Vagina (tissue), 2 donors: ENCODE results near the gene PRDM7. TPM values are rescaled to one million over a fixed set of nuclear protein-coding genes. Genes with fewer than 3 reads are reported as not detected.

Source experiments
- DNase-seq, 2 donors: peaks; one replicate each; pipeline ENCODE4 v3.0.0-alpha.2; 2017; ENCODE audit errors: extremely low spot score in 2 of 2
- H3K27ac ChIP-seq: fragments of 200-600 bp; sonication (generic); one replicate; pipeline ENCODE4 v1.5.1; 2019
- H3K27me3 ChIP-seq: fragments of 200-600 bp; sonication (generic); one replicate; pipeline ENCODE4 v1.5.1; 2019
- H3K36me3 ChIP-seq, 2 donors: fragments of 200-600 bp; sonication (generic); one replicate each; pipeline ENCODE4 v1.5.1; 2017 to 2019
- H3K4me1 ChIP-seq: fragments of 200-600 bp; sonication (generic); one replicate; pipeline ENCODE4 v1.5.1; 2019
- H3K4me3 ChIP-seq, 2 donors: fragments of 200-600 bp; sonication (generic); 1 replicate in 1 of 2; 2 replicates in 1 of 2; pipeline ENCODE4 v1.5.1; 2016 to 2019
- H3K9me3 ChIP-seq: fragments of 200-600 bp; sonication (generic); one replicate; pipeline ENCODE4 v1.5.1; 2019
- POLR2A ChIP-seq, 2 donors: fragments of 450-650 bp; IDR thresholded peaks; one replicate each; pipeline ENCODE4 v1.6.1; 2017; ENCODE audit warnings: antibody characterized with exemption in 2 of 2, mild to moderate bottlenecking in 2 of 2, moderate library complexity in 2 of 2
- POLR2AphosphoS5 ChIP-seq, 2 donors: sonication (generic); formaldehyde crosslinking; IDR thresholded peaks; one replicate each; pipeline ENCODE4 v1.9.0; 2017; ENCODE audit warnings: antibody characterized with exemption in 2 of 2, mild to moderate bottlenecking in 2 of 2, low read depth in 1 of 2; ENCODE audit not compliant: insufficient read depth in 1 of 2
- intact Hi-C: fragments of 100-400 bp; cut with DNase I; formaldehyde crosslinking; loops from one replicate; pipeline ENCODE4 v1.15.1; 2023
- total RNA-seq: library from RNA; depleted of rRNA; stranded (reverse); fragments of >200 nt; gene quantifications from one replicate; pipeline ENCODE4 v1.2.3, GENCODE V29; 2016
- TF ChIP-seq, protein P1 (sequence below), 3 experiments: fragments of 450-650 bp in 2 of 3; fragments of 200-600 bp in 1 of 3; sonication (generic) in 1 of 3; IDR thresholded peaks; one replicate each; pipeline ENCODE4 v1.5.1; 2017 to 2019; ENCODE audit warnings: antibody characterized with exemption in 3 of 3, mild to moderate bottlenecking in 2 of 3, moderate library complexity in 2 of 3

Gene PRDM7
- total RNA-seq, 1 donor from 2014 or later = not detected

DNA sequence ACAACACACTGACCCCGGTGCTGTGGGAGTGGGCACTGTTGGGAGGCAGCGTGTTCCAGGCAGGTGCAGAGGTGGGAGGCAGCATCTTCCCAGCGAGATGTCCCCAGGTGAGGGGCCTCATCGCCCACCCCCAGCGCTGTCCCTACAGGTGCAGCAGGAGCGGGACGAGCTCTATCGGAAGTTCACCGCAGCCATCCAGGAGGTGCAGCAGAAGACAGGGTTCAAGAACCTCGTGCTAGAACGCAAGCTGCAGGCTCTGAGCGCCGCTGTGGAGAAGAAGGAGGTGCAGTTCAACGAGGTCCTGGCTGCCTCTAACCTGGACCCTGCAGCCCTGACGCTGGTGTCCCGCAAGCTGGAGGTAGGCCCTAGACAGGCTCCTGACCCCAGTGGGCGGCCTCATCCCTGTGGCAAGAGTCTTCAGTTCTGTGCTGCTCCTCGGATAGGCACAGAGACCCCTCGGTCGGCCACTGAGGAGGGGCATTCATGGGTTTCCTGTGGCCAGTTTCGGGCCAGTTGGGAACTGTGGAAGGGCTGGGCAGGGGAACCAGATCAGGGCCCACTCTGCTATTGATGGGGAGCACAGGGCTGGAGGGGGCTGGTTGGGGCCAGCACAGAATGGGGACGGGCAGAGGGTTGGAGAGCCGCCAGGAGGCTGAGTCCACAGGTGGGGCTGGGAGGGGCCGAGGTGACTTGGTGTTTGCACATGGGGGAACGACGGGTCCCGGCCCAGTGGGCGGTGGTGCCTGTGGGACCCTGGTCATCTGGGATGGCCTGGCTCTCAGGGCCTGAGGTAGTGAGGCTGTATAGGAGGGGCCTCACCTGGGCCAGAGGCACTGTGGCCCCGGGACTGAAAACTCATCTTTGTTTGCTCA is 36.7 kb downstream of the PRDM7 start:
- Histone ChIP-seq H3K36me3 (peaks cover 4 to 35% of the 10 kb centered on the region in 2 donors), H3K27ac (no peak overlapping the region), H3K4me3 (no peak overlapping the region), H3K9me3 (no peaks in the 10 kb centered on the region), H3K4me1 (no peaks in the 10 kb centered on the region), H3K27me3 (no peaks in the 10 kb centered on the region)
- no peak for DNase-seq
- intact Hi-C loops = no loop called here
- TF ChIP-seq, protein P1, sequence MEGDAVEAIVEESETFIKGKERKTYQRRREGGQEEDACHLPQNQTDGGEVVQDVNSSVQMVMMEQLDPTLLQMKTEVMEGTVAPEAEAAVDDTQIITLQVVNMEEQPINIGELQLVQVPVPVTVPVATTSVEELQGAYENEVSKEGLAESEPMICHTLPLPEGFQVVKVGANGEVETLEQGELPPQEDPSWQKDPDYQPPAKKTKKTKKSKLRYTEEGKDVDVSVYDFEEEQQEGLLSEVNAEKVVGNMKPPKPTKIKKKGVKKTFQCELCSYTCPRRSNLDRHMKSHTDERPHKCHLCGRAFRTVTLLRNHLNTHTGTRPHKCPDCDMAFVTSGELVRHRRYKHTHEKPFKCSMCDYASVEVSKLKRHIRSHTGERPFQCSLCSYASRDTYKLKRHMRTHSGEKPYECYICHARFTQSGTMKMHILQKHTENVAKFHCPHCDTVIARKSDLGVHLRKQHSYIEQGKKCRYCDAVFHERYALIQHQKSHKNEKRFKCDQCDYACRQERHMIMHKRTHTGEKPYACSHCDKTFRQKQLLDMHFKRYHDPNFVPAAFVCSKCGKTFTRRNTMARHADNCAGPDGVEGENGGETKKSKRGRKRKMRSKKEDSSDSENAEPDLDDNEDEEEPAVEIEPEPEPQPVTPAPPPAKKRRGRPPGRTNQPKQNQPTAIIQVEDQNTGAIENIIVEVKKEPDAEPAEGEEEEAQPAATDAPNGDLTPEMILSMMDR (IDR thresholded peaks at IDR 0.05) = no peak
- TF ChIP-seq POLR2A (IDR thresholded peaks at IDR 0.05) = no peak
- TF ChIP-seq POLR2AphosphoS5 (IDR thresholded peaks at IDR 0.05; ENCODE audit: insufficient read depth in 1 of 2, low read depth in 1 of 2) = no peak

DNA sequence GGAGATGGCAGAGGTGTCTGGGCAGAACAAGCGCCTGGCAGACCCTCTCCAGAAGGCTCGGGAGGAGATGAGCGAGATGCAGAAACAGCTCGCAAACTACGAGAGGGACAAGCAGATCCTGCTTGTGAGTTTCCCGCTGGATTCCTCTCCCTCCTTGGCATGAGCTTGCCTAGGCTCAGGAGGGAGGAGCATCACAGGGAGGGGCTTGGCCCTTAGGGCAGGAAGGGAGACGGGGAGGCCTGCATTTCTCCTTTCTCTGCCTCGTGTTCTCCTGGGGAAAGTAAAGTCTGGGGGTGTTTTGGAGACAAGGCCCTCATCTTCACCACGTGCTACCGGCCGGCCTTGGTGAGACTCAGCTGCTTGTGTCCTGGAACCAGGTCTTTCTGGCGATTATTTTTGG is 39.9 kb downstream of the PRDM7 start:
- Histone ChIP-seq H3K27ac (no peak overlapping the region), H3K4me3 (no peak overlapping the region), H3K4me1 (no peaks in the 10 kb centered on the region), H3K36me3 (peaks cover 4 to 35% of the 10 kb centered on the region in 2 donors), H3K27me3 (no peaks in the 10 kb centered on the region), H3K9me3 (no peaks in the 10 kb centered on the region)
- intact Hi-C loops = no loop called here
- DNase-seq = no peak
- TF ChIP-seq, protein P1 (IDR thresholded peaks at IDR 0.05) = no peak
- no peak for TF ChIP-seq POLR2AphosphoS5 (IDR thresholded peaks at IDR 0.05; ENCODE audit: insufficient read depth in 1 of 2, low read depth in 1 of 2)
- TF ChIP-seq POLR2A (IDR thresholded peaks at IDR 0.05) = no peak

DNA sequence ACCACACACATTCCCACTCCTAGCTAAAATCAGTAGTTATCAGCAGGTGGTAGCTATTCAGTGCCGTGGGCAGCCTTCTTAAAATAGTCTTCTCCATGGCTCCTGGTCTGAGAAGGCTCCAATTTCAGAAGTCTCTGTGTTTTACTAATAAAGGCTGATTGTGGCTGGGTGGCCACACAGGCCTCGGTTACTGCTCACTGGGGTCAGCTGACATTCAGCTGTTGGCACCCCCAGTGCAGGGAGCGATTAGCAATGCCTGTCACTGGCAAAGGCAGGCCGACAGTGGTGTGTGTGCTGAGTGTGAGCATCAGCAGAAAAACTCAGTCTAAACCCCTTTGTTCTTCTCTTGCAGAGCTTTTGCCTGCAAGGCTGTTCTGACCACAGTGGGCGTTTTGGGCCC is 41.2 kb downstream of the PRDM7 start:
- intact Hi-C loops = no loop called here
- Histone ChIP-seq H3K27ac (no peak overlapping the region), H3K36me3 (peaks cover 4 to 42% of the 10 kb centered on the region in 2 donors), H3K27me3 (no peaks in the 10 kb centered on the region), H3K4me3 (no peak overlapping the region), H3K4me1 (no peaks in the 10 kb centered on the region), H3K9me3 (no peaks in the 10 kb centered on the region)
- no peak for DNase-seq
- TF ChIP-seq POLR2AphosphoS5 (IDR thresholded peaks at IDR 0.05; ENCODE audit: insufficient read depth in 1 of 2, low read depth in 1 of 2) = no peak
- no peak for TF ChIP-seq POLR2A (IDR thresholded peaks at IDR 0.05)
- TF ChIP-seq, protein P1 (IDR thresholded peaks at IDR 0.05) = no peak

DNA sequence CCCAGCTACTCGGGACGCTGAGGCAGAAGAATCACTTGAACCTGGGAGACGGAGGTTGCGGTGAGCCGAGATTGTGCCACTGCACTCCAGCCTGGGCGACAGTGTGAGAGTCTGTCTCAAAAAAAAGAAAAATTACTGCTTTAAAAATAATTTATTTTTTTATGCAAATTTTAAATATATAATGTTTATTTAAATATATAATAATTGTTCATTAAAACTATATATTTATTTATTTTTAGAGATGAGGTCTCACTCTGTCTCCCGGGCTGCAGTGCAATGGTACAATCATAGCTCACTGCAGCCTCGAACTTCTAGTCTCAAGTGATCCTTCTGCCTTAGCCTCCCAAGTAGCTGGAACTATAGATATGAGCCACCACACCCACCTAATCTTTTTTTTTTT is 42.6 kb downstream of the PRDM7 start:
- H3K4me1 ChIP-seq = no peaks in the 10 kb centered on the region
- no peak for DNase-seq
- no peak overlapping the region for H3K4me3 ChIP-seq
- intact Hi-C loops = no loop called here
- TF ChIP-seq POLR2AphosphoS5 (IDR thresholded peaks at IDR 0.05; ENCODE audit: insufficient read depth in 1 of 2, low read depth in 1 of 2) (no peak), POLR2A (IDR thresholded peaks at IDR 0.05) (no peak)
- TF ChIP-seq, protein P1 (IDR thresholded peaks at IDR 0.05) = no peak
- no peak overlapping the region for H3K27ac ChIP-seq
- no peaks in the 10 kb centered on the region for H3K9me3 ChIP-seq
- H3K27me3 ChIP-seq = no peaks in the 10 kb centered on the region
- H3K36me3 ChIP-seq = peaks cover 4 to 42% of the 10 kb centered on the region in 2 donors

DNA sequence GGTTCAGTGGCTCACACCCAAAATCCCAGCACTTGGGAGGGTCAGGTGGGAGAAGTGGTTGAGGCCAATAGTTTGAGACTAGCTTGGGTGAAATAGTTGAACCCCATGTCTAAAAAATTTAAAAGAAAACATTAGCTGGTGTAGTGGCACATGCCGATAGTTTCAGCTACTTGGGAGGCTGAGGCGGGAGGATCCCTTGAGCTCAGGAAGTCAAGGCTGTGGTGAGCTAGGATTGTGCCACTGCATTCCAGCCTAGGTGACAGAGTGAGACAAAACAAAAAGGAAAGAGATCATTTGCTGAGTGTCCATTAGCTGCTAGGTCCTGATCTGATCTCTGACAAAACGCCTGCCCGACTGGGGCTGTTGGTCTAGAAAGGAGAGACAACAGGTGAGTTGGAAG is 43.7 kb downstream of the PRDM7 start:
- no peak overlapping the region for H3K27ac ChIP-seq
- H3K36me3 ChIP-seq = peaks cover 3 to 47% of the 10 kb centered on the region in 2 donors
- H3K27me3 ChIP-seq = no peaks in the 10 kb centered on the region
- H3K9me3 ChIP-seq = no peaks in the 10 kb centered on the region
- DNase-seq = no peak
- TF ChIP-seq POLR2AphosphoS5 (IDR thresholded peaks at IDR 0.05; ENCODE audit: insufficient read depth in 1 of 2, low read depth in 1 of 2) (no peak), POLR2A (IDR thresholded peaks at IDR 0.05) (no peak)
- TF ChIP-seq, protein P1 (IDR thresholded peaks at IDR 0.05) = no peak
- intact Hi-C loops = no loop called here
- H3K4me1 ChIP-seq = no peaks in the 10 kb centered on the region
- no peak overlapping the region for H3K4me3 ChIP-seq
